GM18505 (cell line): ENCODE data around the gene CHST15.

ENCODE experiments used
- ATAC-seq: cut with Tn5 transposase; IDR thresholded peaks from one replicate; pipeline ENCODE4 v1.9.1; 2021; ENCODE audit not compliant: unreplicated experiment
- POLR2A ChIP-seq: IDR thresholded peaks from 4 replicates; pipeline ENCODE4 v1.6.1; 2011; ENCODE audit warnings: borderline replicate concordance; ENCODE audit not compliant: insufficient read depth, insufficient read length; ENCODE audit errors: extremely low read depth

CHST15 gene

DNA sequence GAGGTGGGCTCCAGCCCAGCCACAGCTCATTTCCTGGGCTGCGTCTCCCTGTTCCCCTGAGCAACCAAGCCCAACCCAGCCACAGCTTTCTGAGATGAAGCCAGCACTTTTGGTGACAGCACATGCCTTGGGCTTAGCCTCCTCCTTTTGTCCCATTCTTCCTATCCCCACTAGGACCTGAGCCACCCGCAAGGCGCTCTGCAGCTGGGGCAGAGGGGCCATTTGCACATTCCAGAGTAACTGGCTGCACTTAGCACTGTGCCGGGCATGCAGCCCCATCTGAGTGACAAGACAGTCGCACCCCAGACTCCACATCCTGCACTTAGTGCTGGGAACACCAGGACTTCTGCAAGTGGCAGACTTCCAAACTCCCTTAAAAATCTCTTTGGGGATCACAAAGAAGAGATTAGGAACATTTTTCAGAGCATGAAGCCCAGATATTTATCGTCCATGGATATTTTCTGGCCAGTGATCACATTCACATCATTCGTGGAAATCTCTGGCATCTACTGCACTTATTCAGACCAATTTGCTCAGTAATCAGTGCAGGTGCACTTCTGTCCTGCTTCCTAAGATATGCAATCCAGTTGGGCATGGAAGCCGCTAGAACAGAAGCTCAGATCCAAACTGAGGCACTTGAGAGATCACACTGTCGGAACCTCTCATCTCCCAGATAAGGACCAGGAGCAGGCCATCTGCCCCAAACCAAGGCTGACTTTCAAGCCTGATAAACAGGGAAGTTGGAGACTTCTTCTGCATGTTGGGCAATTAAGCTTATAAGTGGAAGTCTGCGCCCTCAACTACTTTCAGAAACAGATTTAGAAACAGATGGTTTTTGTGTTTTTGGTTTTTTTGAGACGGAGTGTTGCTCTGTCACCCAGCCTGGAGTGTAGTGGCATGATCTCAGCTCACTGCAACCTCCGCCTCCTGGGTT is 26.4 kb downstream of the CHST15 start:
- TF ChIP-seq POLR2A = no peak
- no peak for ATAC-seq

DNA sequence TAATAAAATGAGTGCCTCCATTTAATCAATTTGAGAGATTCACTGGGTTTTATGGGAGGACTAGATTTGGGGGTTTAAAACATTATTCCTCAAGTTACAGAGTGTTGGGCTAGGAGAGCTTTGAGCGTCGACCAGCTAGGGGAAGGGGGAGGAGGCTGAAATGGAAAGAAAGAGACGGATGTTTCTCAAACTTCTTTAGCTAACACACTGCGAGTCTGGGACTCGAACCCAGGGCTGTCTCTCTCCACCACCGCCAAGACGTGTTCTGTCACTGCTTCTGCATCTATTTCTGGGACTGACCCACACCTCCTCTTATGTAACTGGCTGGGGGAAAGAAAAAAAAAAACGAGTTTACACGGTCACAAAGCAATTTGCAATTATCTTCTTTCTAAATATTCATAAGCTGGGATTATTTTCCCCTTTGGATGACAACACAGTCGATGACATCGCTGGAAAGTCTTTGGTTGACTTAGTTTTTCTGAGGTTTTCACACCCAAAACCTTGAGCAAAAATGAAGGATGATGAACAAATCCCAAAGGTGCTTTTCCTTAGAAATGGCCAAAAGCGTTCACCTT is 27.2 kb downstream of the CHST15 start:
- no peak for ATAC-seq
- no peak for TF ChIP-seq POLR2A

DNA sequence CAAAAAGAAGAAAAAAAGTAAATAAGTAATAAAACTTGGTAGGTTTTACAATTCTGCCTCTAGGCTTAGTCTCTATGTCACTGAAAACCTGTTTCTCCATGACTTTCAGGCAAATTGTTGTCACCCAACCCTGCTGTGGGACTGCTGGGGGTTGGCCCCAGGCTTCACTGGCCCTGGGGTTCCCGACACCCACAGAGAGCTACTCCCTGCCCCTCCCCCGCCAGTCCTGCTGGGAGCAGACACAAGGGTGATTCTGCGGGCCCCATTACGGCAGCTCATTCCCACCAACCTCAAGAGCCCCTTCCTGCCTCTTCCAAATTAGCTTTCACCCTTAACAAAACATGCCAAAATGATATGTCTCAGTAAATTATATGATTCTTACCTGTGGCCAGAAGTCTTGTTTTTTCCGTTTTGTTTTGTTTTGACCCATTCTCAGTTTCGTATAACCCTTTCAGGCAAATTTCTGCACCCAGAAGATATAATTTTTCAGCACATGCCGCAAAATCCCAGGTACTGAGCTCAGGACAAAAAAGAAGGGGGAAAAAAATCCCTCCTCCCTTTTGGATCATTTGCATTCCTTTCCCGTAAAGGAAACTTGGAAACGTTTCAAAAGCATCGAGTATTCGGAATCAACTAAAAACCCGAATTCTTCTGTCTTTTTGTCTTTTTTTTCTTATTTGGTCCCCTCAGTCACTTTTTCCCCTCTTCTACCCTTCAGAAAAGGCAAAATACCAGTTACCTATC is 27.8 kb downstream of the CHST15 start:
- no peak for TF ChIP-seq POLR2A

DNA sequence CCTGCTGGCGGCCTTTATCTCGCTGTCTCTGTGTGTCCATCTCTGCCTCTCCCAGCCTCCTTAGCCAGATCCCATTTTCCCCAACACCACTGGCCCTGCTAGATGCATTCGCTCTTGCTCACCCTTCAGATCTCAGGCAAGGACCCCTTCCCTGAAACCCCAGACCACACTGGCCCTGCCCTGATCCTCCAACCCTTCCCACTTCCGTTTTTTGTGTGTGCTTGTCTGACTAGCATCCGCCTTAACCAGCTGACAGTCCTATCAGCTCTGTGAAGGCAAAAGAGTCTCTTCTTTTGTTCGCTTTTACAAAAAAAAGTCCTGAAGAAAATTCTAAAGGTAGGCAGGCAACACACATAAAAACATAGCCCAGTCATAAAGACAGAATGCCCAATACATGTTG is 28.7 kb downstream of the CHST15 start:
- TF ChIP-seq POLR2A = no peak
- ATAC-seq = no peak

More for the DNA sequence above, 27.8 kb downstream of the CHST15 start:
- no peak for ATAC-seq

DNA sequence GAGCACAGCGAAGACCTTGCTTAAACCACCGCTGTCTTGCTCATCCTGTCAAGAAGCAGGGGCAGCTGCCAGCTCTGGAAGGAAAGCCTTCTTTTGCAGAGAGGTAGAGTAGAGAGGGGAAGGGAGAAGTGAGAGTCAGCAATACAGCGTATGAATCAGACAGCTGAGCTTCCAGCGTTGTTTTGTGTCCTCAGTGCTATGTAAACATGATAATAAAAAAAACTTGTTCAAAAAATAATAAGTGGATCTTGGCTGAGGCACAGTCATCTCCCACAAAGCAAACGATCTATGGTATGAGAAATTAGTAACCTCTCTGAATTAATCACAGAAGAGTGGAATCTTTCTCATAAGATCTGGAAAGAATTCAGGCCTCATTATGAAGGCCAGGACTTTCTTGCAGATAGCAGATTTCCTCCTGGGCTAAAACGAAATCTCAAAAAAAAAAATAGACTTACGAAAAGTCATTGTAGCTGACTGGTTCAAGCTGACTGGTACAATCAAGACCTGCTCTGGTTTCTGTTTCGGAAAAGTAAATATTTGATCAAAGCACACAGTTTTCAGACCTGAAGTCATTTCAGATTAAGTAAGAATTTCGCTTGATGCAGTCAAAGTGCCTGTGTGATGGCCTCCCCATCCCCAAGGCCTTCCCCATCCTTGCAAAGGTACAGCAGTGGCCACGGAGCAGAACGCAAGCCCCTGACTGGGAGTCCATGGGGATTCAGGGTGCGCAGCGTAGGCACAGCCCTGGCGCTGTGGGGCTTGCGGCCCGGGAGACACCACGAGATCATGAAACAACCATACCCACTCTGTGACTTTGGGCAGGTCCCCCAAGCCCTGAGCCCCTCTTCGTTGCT is 29.4 kb downstream of the CHST15 start:
- TF ChIP-seq POLR2A = no peak
- ATAC-seq = no peak

DNA sequence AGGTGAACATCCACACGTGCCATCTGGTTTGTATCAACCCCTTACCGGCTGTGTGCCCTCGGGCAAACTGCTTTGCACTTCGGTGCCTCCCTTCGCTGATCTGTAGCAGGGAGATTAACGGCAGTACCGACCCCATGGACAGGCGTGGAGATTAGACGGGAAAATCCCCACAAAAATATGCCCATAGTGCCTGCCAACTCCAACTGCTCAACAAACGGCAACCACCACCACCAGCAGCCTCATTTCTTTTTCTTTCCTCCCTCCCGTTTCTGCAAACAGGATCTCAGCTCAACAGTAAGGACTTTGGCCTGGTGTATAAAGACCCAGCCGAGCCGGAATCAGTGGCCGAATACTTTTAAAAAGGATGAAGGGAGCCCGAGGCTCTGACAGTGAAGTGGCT is 31.0 kb downstream of the CHST15 start:
- no peak for TF ChIP-seq POLR2A
- ATAC-seq = no peak

DNA sequence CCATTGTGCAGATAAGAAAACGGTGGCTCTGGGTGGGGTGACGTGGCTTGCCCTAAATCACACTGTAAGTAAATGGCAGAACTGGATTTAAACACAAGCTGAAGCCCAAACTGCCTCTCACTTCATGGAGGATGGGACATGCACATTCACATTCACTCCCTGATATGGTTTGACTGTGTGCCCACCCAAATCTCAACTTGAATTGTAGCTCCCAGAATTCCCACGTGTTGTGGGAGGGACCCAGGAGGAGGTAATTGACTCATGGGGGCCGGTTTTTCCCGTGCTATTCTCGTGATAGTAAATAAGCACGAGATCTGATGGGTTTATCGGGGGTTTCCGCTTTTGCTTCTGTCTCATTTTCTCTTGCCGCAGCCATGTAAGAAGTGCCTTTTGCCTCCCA is 32.4 kb downstream of the CHST15 start:
- no peak for ATAC-seq

DNA sequence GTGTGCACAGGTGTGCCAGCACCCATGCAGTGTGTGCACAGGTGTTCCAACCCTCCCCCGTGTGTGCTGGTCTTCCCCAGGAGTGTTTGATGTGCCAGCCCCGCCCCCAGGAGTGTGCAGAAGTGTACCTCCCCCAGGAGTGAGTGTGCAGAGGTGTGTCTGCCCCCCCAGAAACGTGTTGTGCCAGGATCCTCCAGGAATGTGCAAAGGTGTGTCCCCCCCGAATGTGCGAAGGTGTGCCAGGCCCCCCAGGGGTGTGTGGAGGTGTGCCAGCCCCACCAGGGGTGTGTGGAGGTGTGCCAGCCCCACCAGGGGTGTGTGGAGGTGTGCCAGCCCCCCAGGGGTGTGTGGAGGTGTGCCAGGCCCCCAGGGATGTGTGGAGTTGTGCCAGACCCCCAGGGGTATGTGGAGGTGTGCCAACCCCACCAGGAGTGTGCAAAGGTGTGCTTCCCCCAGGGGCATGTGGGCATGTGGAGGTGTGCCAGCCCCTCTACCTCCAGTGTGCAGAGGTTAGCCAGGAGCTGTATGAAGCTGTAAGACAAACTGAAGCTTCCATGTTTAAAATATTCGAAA is 33.2 kb downstream of the CHST15 start:
- no peak for TF ChIP-seq POLR2A
- ATAC-seq = no peak

More for the DNA sequence above, 32.4 kb downstream of the CHST15 start:
- no peak for TF ChIP-seq POLR2A

DNA sequence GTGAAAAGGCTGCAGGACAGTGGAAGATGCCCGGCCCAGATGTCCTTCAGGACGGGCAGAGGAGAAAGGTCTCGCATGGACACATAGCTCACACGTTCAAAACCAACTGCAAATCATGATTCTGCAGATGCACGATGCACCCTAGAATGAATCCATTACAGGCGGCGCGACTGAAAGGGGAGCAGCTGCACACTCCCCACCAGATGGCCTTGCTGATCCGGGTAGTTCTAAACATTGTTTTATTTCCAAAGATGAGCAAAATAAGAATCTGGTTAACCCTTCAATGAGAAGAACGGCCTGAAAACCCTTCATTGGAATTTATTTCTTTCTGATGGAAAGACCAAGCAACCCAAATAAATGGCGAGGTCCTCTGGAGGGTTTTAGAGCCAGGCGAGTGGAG is 33.8 kb downstream of the CHST15 start:
- ATAC-seq = no peak
- TF ChIP-seq POLR2A = no peak

DNA sequence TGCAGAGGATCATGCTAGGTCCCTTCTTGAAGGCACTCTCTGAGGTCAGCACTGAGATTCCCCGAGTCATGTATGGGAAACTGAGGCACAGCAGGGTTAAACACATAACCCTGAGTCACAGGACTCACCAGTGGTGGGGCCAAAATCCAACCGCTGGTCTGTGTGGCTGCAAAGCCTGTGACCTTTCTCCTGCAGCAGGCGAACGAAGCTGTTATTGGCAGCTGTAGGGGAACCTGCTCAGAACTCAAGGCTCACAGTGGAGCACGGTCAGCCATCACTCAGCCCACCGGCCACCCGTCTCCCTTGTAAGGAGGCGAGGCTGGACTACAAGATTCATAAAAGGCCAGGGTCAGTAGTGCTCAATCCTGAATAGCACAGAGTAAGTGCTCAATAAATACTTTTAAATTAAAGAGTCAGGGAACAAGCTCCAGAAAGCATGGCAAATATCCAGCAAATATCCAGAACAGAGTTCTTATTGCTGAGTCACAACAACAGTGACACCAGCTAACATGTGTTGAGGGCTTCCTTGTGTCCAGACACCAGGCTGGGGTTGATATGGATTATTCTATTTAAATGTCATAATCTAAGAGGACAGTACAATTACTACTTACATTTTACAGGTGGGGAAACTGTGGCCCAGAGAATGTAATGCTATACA is 34.9 kb downstream of the CHST15 start:
- ATAC-seq = no peak
- no peak for TF ChIP-seq POLR2A

DNA sequence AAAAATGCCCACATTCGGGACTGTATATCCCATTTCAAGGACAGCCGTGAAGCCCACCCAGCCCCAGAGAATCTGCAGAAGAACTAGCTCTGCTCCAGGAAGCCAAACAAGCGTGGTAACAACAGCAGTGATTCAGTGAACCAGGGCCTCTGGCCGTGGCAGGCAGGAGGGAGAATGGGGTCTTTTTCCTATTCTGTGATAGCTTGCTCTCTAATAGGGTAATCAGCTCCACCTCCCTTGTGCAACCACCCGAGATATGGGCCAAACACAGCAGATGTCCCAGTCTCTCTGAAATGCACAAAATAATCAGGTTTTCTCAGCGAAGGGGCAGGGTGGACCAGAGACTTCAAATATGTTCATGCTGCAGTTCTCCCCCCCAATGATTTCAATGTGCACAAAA is 35.8 kb downstream of the CHST15 start:
- no peak for ATAC-seq

More for the DNA sequence above, 35.8 kb downstream of the CHST15 start:
- TF ChIP-seq POLR2A = no peak
